ENCODE results near the gene BRWD1.
A peak's percentile ranks its signal among the peaks of the same experiment; 100 is the strongest.

The BRWD1 gene

DNA sequence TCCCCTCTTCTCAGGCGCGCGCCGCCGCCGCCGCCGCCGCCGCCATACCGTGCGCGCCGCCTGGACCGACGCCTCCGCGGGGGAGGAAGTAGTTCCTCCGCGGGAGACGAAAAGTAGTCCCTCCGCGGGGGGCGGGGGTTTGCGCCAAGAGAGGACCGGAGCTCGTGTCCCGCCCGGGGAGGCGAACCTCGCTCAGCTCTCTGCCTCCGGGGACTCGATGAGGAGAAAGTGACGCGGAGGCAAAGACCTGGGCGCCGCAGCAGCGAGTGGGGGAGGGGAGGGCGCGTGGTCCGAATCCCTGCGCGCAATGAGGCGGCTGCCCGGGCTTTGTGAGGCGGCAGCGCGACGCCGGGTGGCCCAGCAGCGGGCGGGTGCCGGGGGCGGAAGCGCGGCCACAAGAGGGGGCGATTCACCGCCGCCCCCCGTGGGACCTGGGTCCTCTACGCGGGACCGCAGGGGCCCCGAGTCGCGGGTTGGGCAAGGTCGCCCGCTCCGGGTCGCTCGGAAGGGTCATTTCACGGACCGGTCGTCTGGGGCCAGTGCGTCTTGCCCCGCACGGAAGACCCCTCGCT is at the start of gene BRWD1:
Gene BRWD1, minus strand, starts transcription at position 62 of the 572 bp plus-strand sequence. CDS start 141 bp downstream, outside the sequence.
- DNase-seq, result peak; percentile 98

DNA sequence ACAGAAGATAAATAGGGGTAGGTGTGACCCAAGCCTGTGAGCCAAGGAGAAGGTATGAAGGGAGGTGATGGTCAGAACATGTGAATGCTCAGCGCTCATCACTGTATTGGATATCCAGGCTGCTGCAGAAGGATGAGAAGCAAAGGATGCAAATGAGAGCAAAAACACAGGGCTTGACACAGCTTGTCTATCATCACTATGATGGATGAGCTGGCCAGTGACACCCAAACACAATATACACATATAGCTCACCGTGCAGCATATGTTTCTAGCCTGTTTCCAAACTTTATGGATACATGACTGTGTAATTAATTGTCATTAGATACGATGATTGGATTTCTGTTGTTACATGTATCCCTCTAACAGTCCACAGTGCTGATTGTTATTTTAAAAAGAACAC is 49.3 kb upstream of the BRWD1 start:
- no peak for DNase-seq

DNA sequence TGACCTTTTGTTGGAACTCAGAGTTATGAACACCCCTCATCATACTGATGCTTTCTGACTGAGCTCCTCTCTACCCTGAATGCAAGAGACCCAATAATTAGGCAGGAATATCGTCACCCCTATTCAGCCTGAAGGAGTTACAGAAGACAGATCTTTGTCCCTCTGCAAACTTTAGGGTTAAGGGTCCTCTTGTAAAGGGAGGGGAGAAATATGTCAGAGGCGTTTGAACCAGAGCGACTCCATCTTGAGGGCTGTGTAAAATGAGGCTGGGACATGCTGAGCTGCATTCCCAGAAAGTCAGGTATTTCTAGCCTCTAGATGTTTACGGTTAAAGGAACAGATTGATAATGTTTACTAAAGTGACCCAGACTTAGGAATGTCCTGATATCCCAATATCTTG is 46.0 kb upstream of the BRWD1 start:
- no peak for DNase-seq

DNA sequence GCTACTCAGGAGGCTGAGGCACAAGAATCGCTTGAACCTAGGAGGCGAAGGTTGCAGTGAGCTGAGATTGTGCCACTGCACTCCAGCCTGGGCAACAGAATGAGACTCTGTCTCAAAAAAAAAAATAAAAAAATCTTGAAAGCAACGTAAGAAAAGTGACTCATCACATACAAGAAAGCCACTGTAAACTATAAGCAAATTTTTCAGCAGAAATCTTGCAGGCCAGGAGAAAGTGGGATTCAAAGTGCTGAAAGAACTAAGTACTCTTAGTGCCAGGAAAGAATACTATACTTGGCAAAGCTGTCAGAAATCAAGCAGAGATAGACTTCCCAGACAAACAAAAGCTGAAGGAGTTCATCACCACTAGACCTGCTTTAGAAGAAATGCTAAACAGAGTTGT is 39.9 kb upstream of the BRWD1 start:
- DNase-seq, result no peak

DNA sequence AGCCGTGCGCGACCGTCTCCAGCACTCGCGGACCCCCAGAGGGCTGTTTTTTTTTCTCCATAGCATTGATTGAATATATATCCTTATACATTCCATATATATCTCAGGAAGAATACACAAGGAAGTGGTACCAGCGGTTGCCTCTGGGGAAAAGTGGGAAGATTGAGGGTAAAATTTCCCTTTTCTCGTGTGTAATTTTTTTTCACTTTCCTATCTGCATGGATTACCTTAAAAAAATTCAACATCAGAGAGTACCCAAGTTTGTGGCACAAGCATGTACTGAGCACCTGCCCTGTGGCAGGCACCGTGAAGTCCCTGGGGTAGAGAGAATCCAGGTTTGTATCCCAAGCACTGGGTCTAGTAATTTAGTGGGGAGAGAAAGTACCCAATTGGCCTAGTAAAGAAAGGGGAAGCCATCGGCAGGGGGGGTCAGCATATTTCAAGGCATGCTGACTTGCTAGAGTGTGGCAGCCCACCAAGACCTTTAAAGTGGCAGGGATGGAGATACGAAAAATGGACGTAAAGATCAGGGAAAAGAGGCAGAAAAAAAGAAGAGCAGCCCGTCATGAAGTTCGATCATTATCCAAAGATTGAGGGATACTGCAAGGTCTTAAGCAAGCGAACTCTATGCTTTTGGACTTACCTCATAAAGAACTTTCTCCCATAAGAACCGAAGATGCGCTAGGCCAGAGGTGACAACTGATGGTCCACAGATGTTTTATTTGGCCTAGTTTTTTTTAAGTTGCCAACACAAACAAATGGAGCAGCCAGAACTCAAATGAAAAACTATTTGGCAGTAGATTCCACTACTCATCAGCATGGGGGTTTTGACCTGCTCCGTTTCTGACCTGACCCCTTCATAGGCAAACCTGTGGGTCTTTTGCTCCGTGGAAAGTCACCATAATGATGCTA is 36.9 kb upstream of the BRWD1 start:
- peak; percentile 51 for DNase-seq

DNA sequence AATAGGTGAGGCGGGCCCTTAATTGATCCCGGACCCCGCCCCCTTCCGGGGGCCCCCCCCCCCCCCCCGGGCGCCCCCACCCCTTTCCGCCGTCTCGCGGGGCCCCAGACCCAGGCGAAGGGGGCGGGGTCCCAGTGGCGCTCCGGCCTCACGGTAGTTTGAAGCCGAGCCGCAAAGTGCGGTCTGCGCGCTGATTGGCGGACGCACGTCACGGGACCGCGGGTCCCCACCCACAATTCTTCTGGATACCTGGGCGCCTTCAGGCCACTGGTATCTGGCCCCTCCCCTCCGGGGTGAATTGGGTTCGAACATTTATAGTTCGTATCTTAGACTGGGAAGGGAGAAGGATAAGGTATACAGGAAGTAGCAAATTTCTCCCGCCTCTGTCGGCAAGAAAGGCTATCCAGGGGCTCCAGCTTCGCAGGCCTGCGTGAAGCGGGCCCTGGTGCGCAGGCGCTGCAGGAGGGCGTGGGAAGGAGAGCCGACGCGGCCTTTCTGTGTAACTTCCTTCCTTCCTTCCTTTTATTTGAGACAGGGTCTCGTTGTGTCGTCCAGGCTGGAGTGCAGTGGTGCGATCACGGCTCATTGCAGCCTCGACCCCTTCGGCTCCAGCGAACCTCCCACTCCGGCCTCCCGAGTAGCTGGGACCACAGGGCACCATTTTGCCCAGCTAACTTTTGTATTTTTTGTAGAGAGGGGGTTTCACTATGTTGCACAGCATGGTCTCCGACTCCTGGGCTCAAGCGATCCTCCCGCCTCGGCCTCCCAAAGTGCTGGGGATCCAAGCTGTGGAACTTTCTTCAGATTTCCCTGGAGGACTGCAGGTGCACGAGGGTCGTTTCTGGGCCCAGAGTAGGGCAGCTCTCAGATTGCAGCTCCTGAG is 36.0 kb upstream of the BRWD1 start:
- DNase-seq, result peak; percentile 100

DNA sequence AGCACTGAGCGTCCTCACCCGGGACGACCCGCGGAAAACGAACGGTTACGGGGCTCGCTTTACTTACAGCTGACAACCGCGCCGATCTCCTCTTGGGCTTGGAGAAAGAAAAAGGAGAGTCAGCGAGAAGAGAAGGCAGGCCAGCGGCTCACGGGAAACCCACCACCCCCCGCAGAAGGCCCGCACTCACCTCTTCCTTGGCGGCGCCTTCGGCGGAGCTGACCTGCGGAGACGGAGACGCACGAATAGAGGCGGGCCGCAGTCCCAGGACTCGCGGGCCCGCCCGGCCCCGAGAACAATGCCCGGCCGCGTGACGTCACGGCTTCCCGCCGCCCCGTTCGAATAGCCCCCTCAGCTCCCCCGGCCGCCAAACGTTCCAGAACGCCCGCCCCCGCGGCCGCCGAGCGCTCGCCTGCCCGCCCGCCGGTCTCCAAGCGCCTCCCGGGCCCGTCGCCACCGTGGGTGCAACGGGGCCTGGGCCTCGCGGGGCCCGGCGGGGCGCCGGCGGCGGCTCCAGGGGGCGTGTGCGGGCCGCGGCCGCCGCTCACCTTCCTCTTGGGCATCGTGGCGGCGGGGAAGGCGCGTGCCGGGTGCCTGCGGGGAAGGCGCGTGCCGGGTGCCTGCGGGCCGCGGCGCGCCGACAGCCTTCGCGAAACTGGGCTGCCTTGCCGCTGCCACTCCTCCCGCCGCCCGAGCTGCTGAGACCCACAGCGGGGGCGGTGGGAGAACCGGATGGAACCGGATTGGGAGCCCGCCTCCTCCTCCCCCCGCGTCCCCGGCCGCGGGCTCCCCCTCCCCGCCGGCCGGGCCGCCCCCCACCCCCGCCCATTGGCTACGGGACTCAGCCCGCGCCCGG is 35.2 kb upstream of the BRWD1 start, which contains the start of gene HMGN1:
Gene HMGN1, minus strand, starts transcription at position 734 of the 856 bp plus-strand sequence. Its CDS starts 171 bp downstream, at position 563.
- DNase-seq, result peak; percentile 99

DNA sequence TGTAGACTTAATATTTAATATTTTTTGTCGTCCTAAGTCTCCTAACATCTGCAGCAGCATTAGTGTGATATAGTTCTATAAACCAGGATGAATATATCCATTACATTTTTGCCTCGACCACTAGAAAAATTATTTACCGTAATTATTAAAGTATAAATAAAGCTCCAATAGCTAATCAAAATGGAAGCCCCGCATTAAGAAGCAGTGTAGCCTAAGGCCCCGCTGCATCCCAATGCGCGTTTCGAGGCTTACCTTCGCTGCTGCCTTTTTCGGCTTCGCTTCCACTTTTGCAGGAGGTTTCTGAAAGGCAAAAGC is 34.6 kb upstream of the BRWD1 start:
- DNase-seq, result no peak

DNA sequence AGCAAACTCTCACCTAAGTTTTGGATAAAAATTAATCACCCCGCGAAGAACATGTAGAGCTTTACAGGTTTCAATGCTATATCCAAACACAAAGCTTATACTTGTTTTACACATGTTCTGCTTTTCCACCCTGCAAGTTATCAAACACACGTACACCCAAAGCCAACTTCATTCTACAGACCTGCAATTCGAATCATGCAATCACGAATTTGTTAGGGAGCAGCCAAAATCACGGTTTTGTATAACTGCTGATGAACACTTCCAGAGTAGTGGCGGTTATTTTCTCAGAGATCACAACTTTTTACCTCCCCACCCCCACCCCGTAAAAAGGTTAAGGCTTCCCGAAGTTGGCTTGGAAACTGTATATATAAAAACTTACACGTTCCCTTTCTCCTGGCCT is 34.1 kb upstream of the BRWD1 start:
- peak; percentile 66 for DNase-seq

DNA sequence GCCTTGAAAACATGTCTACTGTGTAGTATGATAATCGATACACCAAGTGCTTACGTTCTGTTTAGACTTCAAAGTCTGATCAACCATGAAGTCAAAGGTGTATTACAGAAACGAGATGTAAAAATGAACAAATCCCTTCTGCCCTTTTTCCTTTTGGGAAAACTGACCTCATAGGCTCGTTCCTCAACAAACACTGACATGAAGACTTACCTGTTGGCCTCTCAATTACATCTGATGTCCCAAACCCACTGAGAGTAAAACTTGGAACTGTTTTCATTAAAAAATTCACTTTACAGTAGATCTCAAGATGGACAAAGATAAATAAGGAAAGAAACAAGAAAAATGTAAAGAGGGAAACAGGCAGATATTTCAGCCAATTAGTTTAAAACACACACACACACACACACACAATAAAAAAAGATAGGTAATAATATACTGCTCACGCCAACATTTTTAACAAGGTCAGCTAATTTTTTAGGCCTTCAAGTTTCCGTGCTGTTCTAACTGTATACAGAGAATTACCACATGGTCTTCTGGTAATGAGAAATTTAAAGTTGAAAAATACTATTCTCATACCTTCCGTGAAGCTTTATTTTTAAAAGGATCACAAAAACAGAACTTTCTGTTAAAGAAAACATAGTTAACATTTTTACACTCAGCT is 33.4 kb upstream of the BRWD1 start:
- DNase-seq, result no peak

DNA sequence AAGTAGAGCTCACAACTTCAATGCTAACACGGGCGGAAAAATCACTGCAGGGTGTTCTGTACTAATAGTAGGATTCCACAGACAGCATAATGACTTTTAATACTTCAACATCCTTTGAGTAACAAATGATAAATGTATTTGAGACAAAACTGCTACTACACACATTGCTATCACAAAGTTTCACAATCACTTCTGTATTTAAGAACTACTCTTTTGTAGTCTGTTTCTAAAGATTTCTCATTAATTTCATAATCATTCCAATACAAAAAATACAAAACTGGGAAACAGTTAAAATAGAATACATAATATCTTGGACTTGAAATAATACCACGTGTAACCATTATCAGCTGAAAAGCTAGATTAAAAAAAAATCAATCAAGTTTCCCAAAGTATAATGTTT is 32.8 kb upstream of the BRWD1 start:
- DNase-seq, result no peak

DNA sequence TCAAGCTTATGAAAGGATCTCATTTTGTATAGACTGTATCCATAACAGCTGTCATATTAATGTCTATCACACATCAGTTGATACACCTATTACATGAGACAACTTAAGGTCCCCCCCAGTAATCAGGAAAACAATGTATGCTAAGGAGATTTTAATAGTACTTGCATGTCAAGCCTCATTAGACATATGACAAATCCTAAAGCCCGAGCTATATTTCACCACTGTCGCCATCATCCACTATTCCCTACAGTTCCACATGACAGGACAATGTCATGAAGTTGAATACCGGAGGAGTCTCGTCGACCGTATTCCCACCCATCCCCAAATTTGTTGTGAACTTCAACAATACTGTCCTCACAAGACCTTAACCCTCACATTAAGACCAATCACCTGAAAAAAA is 32.0 kb upstream of the BRWD1 start:
- no peak for DNase-seq

DNA sequence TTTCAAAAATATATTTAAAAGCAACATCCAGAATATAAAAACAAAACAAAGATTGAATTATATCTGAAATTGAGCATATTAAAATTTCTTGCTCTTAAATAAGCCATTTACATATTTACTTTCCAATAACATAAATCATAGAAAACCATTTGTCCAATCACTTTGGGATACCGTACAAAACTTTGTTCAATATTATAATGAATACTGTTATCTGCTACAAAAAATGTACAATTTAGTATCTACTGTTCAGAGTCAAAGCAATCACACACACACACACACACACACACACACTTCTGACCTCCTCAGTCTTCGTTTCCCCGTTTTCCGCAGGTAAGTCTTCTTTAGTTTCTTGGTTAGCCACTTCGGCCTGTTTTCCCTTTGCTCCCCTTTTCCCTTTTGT is 31.4 kb upstream of the BRWD1 start:
- no peak for DNase-seq

DNA sequence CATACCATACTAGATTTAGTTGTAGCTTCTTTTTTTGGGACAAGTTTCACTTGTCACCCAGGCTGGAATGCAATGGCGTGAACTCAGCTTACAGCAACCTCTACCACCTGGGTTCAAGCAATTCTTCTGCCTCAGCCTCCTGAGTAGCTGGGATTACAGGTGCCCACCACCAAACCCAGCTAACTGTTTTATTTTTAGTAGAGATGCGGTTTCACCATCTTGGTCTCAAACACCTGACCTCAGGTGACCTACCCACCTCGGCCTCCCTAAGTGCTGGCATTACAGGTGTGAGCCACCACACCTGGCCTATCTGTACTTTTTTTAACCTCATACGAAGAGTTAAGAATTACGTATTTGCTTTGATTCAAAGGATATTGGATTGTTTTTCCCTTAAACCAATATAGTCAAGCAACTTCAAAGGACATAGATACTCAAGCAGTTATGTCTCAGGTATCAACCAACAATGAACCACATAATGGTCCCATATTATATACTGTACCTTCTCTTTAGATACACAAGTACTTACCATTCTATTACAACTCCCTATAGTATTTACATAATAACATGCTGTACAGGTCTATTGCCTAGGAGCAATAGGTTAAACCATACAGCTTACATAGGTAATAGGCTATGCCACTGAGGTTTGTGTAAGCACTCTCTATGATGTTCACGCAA is 28.0 kb upstream of the BRWD1 start:
- no peak for DNase-seq

DNA sequence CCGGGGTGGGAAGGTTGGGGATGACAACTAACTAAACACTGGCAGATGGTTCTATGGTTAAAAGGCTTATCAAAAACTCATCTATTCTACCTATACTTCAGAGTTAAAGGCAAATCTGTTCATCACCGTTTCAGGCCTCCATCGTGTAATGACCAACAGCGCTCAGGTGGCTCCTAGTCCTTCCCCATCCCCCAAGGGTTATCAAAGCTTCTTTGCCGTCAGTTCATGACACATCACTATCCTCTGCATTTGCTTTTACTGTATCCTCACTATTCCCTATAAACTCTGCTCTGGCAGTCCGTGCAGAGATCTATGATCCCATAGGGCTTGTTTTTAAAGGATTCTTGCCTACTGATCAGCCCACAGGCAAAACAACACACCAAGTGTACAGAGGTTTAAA is 27.3 kb upstream of the BRWD1 start:
- DNase-seq, result no peak

DNA sequence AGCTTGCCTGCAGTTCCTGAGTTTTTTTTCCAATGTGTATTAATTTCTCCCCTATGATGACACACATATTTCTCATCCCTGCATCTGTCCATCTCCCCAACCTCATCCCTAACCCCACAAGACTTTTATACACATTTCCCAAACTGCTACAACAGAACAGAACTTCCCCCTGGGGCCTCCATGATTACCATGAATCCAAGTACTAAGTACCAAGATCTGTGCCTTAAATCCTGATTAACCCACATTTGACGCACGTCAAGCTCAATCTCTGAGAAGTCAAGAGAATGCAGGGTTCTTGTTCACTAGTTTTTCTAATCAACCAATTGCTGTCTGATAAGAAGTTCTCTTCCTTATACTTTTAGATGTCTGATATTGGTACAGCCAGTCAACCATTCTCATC is 25.8 kb upstream of the BRWD1 start:
- no peak for DNase-seq

DNA sequence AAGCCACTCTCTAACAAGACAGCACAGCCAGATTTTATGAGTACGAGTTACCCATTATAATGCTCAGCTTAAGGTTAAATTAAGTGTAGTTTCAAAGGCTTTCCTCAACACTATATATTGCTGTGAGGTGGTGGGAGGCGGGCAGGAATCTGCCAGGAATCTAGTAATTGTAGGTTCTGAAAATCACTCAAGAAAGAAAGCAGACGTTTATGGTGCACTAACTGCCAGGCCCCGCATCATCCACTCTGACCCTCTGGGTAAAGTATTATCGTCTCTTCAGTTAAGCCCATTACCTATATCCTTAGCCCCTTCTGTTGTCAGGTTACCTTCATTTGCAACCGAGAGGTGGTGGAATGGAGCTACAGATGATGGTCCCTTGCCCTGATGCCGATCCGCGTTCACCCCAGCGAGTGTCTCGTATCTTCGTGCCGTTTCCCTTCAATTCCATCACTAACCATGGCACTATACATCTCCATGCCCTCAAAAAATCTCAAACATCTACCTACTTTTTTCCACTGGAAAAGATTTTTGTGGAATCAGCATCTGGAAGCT is 23.1 kb upstream of the BRWD1 start:
- no peak for DNase-seq

DNA sequence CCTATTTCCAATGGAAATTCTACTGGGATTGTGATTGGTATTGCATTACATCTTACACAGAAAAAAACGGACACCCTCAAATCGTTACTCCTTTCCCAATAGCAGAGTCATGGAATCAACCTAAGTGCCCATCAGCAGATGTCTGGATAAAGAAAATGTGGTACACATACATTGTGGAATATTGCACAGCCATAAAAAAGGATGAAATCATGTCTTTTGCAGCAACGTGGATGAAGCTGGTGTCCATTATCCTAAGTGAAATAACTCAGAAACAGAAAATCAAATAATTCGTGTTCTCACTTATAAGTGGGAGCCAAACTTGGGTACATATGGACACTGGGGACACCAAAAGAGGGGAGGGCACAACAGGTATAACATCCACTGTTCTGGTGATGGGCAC is 21.2 kb upstream of the BRWD1 start:
- no peak for DNase-seq

DNA sequence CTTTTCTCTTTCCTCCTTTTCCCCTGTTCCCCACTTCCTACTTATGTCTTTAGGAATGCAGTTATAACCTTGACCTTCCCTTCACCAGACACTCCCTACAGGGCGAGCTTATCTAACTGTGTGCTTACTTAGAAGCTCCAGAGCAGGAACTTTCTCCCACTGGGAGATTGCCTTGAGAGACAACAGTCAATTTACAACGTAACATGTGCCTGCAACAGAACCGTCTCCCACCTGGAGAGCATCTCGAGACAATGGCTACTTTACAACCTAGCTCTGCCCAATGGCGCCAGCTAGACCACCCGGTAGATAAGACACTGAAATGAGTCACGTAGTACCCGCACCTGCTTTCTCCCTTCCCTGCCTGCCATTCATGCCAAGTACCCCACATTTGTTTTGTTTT is 18.7 kb upstream of the BRWD1 start:
- DNase-seq, result no peak

DNA sequence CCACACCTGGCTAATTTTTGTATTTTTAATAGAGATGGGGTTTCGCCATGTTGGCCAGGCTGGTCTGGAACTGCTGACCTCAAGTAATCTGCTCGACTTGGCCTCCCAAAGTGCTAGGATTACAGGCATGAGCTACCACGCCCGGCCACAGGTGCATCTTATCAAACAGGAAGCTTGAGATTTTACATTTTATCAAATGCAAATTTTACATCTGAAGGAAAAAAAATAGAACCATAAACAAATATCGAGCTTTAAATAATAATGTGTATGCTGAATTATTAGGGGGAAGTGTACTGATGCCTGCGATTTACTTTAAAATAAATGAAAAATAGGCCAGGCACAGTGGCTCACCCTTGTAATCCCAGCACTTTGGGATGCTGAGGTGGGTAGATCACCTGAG is 16.6 kb upstream of the BRWD1 start:
- DNase-seq, result no peak

DNA sequence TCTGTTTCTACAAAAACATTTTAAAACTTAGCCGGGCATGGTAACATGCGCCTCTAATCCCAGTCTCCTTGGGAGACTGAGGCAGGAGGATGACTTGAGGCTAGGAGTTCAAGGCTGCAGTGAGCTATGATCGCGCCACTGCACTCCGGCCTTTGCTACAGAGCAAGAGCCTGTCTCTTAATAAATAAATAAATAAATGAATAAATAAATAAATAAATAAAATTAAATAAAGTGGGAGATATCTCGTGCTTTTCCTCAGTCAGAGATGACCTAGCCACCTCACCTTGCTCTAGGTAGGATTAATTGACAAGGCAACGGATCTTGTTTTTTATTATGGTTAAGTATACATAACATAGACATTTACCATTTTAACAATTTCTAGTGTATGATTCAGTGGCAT is 14.3 kb upstream of the BRWD1 start:
- DNase-seq, result no peak
